IMR-90 (cell line): ENCODE results near the gene STXBP6. TPM values are rescaled to one million over a fixed set of nuclear protein-coding genes. Genes with fewer than 3 reads are reported as not detected.

Experiments
- ATAC-seq: fragments of 200-7000 bp; cut with Tn5 transposase; 2 replicates; pipeline ENCODE4 v1.9.1; 2020; ENCODE audit warnings: low read depth, mild to moderate bottlenecking, moderate library complexity
- BruUV-seq: library from RNA; stranded (reverse); fragments of 400-500 nt; replicated peaks from 2 replicates; lab custom pipeline; 2021; lab: Mats Ljungman, UMichigan
- CTCF ChIA-PET: fragments of 300-600 bp; formaldehyde crosslinking; extraction: SDS; loops from one replicate; lab custom pipeline; 2021; ENCODE audit warnings: antibody characterized with exemption; lab: Yijun Ruan, JAX
- POLR2A ChIA-PET: fragments of 300-600 bp; sonication (Branson Sonifier 250); formaldehyde crosslinking; loops from one replicate; lab custom pipeline; 2022; ENCODE audit warnings: antibody characterized with exemption; ENCODE audit not compliant: unreplicated experiment; lab: Charles Lee
- DNase-seq: peaks from one replicate; pipeline ENCODE4 v3.0.0; 2013
- H2AFZ ChIP-seq: replicated peaks from 2 replicates; pipeline ENCODE3; 2013; ENCODE audit warnings: low read length, mild to moderate bottlenecking; ENCODE audit not compliant: poor library complexity
- H2AK5ac ChIP-seq: 2 replicates; pipeline ENCODE4 v1.6.1; 2013; ENCODE audit warnings: low read depth, low read length, inconsistent platforms
- H2AK9ac ChIP-seq: replicated peaks from 2 replicates; pipeline ENCODE3; 2013; ENCODE audit warnings: mild to moderate bottlenecking, low read depth, low read length, moderate library complexity; ENCODE audit not compliant: poor library complexity
- H2BK120ac ChIP-seq: 2 replicates; pipeline ENCODE4 v1.6.1; 2013; ENCODE audit warnings: low read depth, low read length, inconsistent platforms
- H2BK15ac ChIP-seq: 3 replicates; pipeline ENCODE4 v1.6.1; 2013; ENCODE audit warnings: low read depth, low read length, inconsistent platforms
- H2BK20ac ChIP-seq: 2 replicates; pipeline ENCODE4 v1.6.1; 2013; ENCODE audit warnings: low read depth, mild to moderate bottlenecking, inconsistent platforms, low read length, moderate library complexity
- H2BK5ac ChIP-seq: 2 replicates; pipeline ENCODE4 v1.6.1; 2013; ENCODE audit warnings: mild to moderate bottlenecking, low read depth, low read length, inconsistent platforms; ENCODE audit not compliant: poor library complexity, severe bottlenecking
- H3K14ac ChIP-seq: replicated peaks from 2 replicates; pipeline ENCODE4 v1.6.1; 2013; ENCODE audit warnings: low read depth, low read length, inconsistent platforms
- H3K18ac ChIP-seq: 2 replicates; pipeline ENCODE4 v1.6.1; 2013; ENCODE audit warnings: low read depth, low read length, control low read depth
- H3K23ac ChIP-seq: 2 replicates; pipeline ENCODE4 v1.6.1; 2013; ENCODE audit warnings: low read depth, low read length, inconsistent platforms
- H3K27ac ChIP-seq: 2 replicates; pipeline ENCODE4 v1.5.1; 2013; ENCODE audit warnings: mild to moderate bottlenecking, control low read depth, low read length; ENCODE audit not compliant: insufficient read depth
- H3K27me3 ChIP-seq: 2 replicates; pipeline ENCODE4 v1.6.1; 2013; ENCODE audit warnings: low read length; ENCODE audit not compliant: control insufficient read depth, insufficient read depth
- H3K36me3 ChIP-seq: 2 replicates; pipeline ENCODE4 v1.6.1; 2013; ENCODE audit warnings: low read length, mixed read lengths; ENCODE audit not compliant: control insufficient read depth, insufficient read depth
- H3K4ac ChIP-seq: 2 replicates; pipeline ENCODE4 v1.6.1; 2013; ENCODE audit warnings: low read depth, low read length, inconsistent platforms
- H3K4me1 ChIP-seq: 2 replicates; pipeline ENCODE4 v1.6.1; 2013; ENCODE audit warnings: low read length, mixed read lengths; ENCODE audit not compliant: control insufficient read depth, insufficient read depth
- H3K4me2 ChIP-seq: 2 replicates; pipeline ENCODE4 v1.6.1; 2013; ENCODE audit warnings: low read depth, mild to moderate bottlenecking, control low read depth, low read length, moderate library complexity
- H3K4me3 ChIP-seq: 2 replicates; pipeline ENCODE4 v1.5.1; 2013; ENCODE audit warnings: low read depth, mild to moderate bottlenecking, control low read depth, low read length, moderate library complexity; ENCODE audit not compliant: insufficient read depth
- H3K56ac ChIP-seq: 2 replicates; pipeline ENCODE4 v1.6.1; 2013; ENCODE audit warnings: low read length, inconsistent platforms; ENCODE audit not compliant: insufficient read depth; ENCODE audit errors: extremely low read depth
- H3K79me1 ChIP-seq, 2 experiments: 2 replicates each; pipeline ENCODE4 v1.6.1; 2013; ENCODE audit warnings: low read length in 2 of 2, inconsistent platforms in 1 of 2, low read depth in 1 of 2
- H3K9ac ChIP-seq: 2 replicates; pipeline ENCODE4 v1.6.1; 2013; ENCODE audit warnings: low read depth, low read length, control low read depth
- H3K9me1 ChIP-seq: 2 replicates; pipeline ENCODE4 v1.6.1; 2013; ENCODE audit warnings: low read length, inconsistent platforms; ENCODE audit not compliant: insufficient read depth
- H3K9me3 ChIP-seq: 2 replicates; pipeline ENCODE4 v1.6.1; 2013; ENCODE audit warnings: low read length; ENCODE audit not compliant: control insufficient read depth, insufficient read depth
- H4K20me1 ChIP-seq: 2 replicates; pipeline ENCODE4 v1.6.1; 2013; ENCODE audit warnings: low read length, inconsistent platforms; ENCODE audit not compliant: insufficient read depth
- H4K5ac ChIP-seq: 2 replicates; pipeline ENCODE4 v1.6.1; 2013; ENCODE audit warnings: mild to moderate bottlenecking, low read depth, low read length, control low read depth
- H4K8ac ChIP-seq, 2 experiments: 2 replicates each; pipeline ENCODE4 v1.6.1; 2013; ENCODE audit warnings: low read depth in 2 of 2, low read length in 2 of 2, control low read depth in 1 of 2, inconsistent platforms in 1 of 2
- H4K91ac ChIP-seq: 2 replicates; pipeline ENCODE4 v1.6.1; 2013; ENCODE audit warnings: low read depth, low read length, inconsistent platforms; ENCODE audit not compliant: insufficient read depth
- BHLHE40 ChIP-seq: fragments of 150-350 bp; IDR thresholded peaks from 2 replicates; pipeline ENCODE4 v1.6.1; 2016; ENCODE audit warnings: mild to moderate bottlenecking, low read depth, low read length
- CHD1 ChIP-seq: IDR thresholded peaks from 2 replicates; pipeline ENCODE4 v1.6.1; 2012; ENCODE audit warnings: low read depth, low read length, improper control_type of control experiment
- MAZ ChIP-seq: IDR thresholded peaks from 2 replicates; pipeline ENCODE4 v1.6.1; 2012; ENCODE audit warnings: low read depth, mild to moderate bottlenecking, low read length, improper control_type of control experiment, moderate library complexity, borderline replicate concordance
- MXI1 ChIP-seq: IDR thresholded peaks from 2 replicates; pipeline ENCODE4 v1.6.1; 2012; ENCODE audit warnings: low read depth, mild to moderate bottlenecking, low read length, moderate library complexity, borderline replicate concordance
- RAD21 ChIP-seq: IDR thresholded peaks from 2 replicates; pipeline ENCODE4 v1.6.1; 2012; ENCODE audit warnings: low read length, improper control_type of control experiment
- RCOR1 ChIP-seq: IDR thresholded peaks from 2 replicates; pipeline ENCODE4 v1.6.1; 2012; ENCODE audit warnings: mild to moderate bottlenecking, low read length, improper control_type of control experiment; ENCODE audit not compliant: insufficient replicate concordance
- RFX5 ChIP-seq: IDR thresholded peaks from 2 replicates; pipeline ENCODE4 v1.8.0; 2012; ENCODE audit warnings: low read depth, mild to moderate bottlenecking, low read length, moderate library complexity
- SMC3 ChIP-seq: fragments of 150-350 bp; IDR thresholded peaks from 2 replicates; pipeline ENCODE4 v1.6.1; 2016; ENCODE audit warnings: low read depth, mild to moderate bottlenecking, antibody characterized with exemption, low read length, moderate library complexity
- USF2 ChIP-seq: fragments of 150-350 bp; IDR thresholded peaks from 2 replicates; pipeline ENCODE4 v1.6.1; 2017; ENCODE audit warnings: mild to moderate bottlenecking, antibody characterized with exemption, low read length, low read depth
- WGBS, 2 experiments: methylation state at CpG; one replicate each; pipeline versions ENCODE4 v1.1.5 to v1.1.7; 2013; ENCODE audit warnings: missing lambda C conversion rate in 2 of 2; ENCODE audit not compliant: insufficient read length in 1 of 2; ENCODE audit errors: extremely low coverage in 2 of 2; 5-methylcytosine and 5-hydroxymethylcytosine counted together
- dilution Hi-C: fragments of 300-500 bp; cut with HindIII; formaldehyde crosslinking; loops from one replicate; pipeline ENCODE4 v1.14.3; 2018; ENCODE audit warnings: low sequenced_read_pairs; ENCODE audit not compliant: unreplicated experiment
- in situ Hi-C: fragments of 300-500 bp; cut with MboI; formaldehyde crosslinking; loops from 3 replicates; pipeline ENCODE4 v1.14.3; 2019; ENCODE audit warnings: low sequenced_read_pairs, inconsistent platforms, mixed read lengths
- intact Hi-C: fragments of 100-400 bp; cut with micrococcal nuclease; formaldehyde crosslinking; loops from 2 replicates; pipeline ENCODE4 v1.10.0; 2022
- polyA plus RNA-seq, 3 experiments: library from polyadenylated mRNA; depleted of rRNA; stranded (reverse); fragments of >200 nt; gene quantifications; 2 replicates each; pipeline ENCODE4 v1.2.3, GENCODE V29; 2012; ENCODE audit warnings: low replicate concordance in 1 of 3
- total RNA-seq: library from RNA; depleted of rRNA; stranded (reverse); fragments of >200 nt; gene quantifications from 2 replicates; pipeline ENCODE4 v1.2.3, GENCODE V29; 2012

The STXBP6 gene
- total and polyA plus RNA-seq, 2 of the 4 experiments (the other 2 are of a cell fraction), result 14.2 to 14.3 TPM

- H2AK9ac ChIP-seq, result no peak overlapping the region
- H3K23ac ChIP-seq, result no peak overlapping the region
- H3K18ac ChIP-seq, result no peak overlapping the region
- H3K27me3 ChIP-seq, result no peaks in the 10 kb centered on the region
- no peaks in the 10 kb centered on the region for H3K9me3 ChIP-seq
- DNase-seq, result peak; percentile 11
- H4K91ac ChIP-seq, result no peak overlapping the region
- POLR2A ChIA-PET, result no interaction called here
- in situ Hi-C loops (no loop called here), dilution Hi-C loops (no loop called here), intact Hi-C loops (no loop called here)
- no peak overlapping the region for H4K8ac ChIP-seq
- no peak overlapping the region for H3K27ac ChIP-seq
- no peak overlapping the region for H3K4me3 ChIP-seq
- WGBS, 2 experiments, result 100% methylated on average over 1 of the region's 4 CpGs; no CpG with 5 or more reads in 1 of the 2 experiments
- no peak overlapping the region for H2BK120ac ChIP-seq
- BruUV-seq, result no TSS peak
- H4K20me1 ChIP-seq, result no peaks in the 10 kb centered on the region
- no peak overlapping the region for H3K14ac ChIP-seq
- peak overlapping the region; percentile 23 for H2BK5ac ChIP-seq
- no peak overlapping the region for H2BK20ac ChIP-seq
- H3K4ac ChIP-seq, result no peak overlapping the region
- no peak overlapping the region for H2BK15ac ChIP-seq
- no peaks in the 10 kb centered on the region for H3K79me1 ChIP-seq
- no peak overlapping the region for H2AFZ ChIP-seq
- ATAC-seq, result no peak; the same call in 1 of the 2 replicates
- CTCF ChIA-PET, result no interaction called here
- no peaks in the 10 kb centered on the region for H3K4me1 ChIP-seq
- H3K9ac ChIP-seq, result no peak overlapping the region
- no peak overlapping the region for H3K4me2 ChIP-seq
- H2AK5ac ChIP-seq, result no peak overlapping the region
- no peak overlapping the region for H3K56ac ChIP-seq
- H3K36me3 ChIP-seq, result no peaks in the 10 kb centered on the region
- no peak overlapping the region for H4K5ac ChIP-seq
- no peaks in the 10 kb centered on the region; the same call in 1 of the 2 replicates for H3K9me1 ChIP-seq
- TF ChIP-seq RCOR1 (no peak), BHLHE40 (no peak), RAD21 (no peak), MXI1 (no peak), RFX5 (no peak), USF2 (no peak), MAZ (no peak), SMC3 (no peak), CHD1 (no peak)
Observed at GRCh38 chr14:24875203-24875838, 174.6 kb downstream of the STXBP6 start.
